ENCODE results near the gene RAB11B.
"Not testable (repeated sequence)": the region's sequence is repeated elsewhere in the genome, so short reads cannot be mapped to it uniquely, and the experiment has no call there.

Gene RAB11B

DNA sequence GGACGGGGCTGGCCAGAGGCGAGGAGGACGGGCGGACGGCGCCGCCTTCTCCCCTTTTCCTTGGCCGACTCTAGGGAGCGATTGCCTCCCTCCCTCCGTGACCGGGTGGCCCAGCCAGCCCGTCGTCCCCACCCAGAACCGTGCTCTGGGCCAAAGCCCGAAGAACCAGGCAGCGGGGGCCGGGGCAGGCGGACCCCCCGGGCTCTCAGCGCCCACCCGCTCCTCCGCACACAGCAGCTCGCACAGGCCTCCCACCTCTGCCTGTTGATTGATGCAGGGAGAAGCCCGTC, 13.6 kb downstream of the RAB11B start:
- TF ChIP-seq, protein P1, sequence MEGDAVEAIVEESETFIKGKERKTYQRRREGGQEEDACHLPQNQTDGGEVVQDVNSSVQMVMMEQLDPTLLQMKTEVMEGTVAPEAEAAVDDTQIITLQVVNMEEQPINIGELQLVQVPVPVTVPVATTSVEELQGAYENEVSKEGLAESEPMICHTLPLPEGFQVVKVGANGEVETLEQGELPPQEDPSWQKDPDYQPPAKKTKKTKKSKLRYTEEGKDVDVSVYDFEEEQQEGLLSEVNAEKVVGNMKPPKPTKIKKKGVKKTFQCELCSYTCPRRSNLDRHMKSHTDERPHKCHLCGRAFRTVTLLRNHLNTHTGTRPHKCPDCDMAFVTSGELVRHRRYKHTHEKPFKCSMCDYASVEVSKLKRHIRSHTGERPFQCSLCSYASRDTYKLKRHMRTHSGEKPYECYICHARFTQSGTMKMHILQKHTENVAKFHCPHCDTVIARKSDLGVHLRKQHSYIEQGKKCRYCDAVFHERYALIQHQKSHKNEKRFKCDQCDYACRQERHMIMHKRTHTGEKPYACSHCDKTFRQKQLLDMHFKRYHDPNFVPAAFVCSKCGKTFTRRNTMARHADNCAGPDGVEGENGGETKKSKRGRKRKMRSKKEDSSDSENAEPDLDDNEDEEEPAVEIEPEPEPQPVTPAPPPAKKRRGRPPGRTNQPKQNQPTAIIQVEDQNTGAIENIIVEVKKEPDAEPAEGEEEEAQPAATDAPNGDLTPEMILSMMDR (IDR thresholded peaks at IDR 0.05; ENCODE audit: low read depth, low read length), result no peak
- no peak overlapping the region for H3K4me3 ChIP-seq (ENCODE audit: low read depth, low read length)

DNA sequence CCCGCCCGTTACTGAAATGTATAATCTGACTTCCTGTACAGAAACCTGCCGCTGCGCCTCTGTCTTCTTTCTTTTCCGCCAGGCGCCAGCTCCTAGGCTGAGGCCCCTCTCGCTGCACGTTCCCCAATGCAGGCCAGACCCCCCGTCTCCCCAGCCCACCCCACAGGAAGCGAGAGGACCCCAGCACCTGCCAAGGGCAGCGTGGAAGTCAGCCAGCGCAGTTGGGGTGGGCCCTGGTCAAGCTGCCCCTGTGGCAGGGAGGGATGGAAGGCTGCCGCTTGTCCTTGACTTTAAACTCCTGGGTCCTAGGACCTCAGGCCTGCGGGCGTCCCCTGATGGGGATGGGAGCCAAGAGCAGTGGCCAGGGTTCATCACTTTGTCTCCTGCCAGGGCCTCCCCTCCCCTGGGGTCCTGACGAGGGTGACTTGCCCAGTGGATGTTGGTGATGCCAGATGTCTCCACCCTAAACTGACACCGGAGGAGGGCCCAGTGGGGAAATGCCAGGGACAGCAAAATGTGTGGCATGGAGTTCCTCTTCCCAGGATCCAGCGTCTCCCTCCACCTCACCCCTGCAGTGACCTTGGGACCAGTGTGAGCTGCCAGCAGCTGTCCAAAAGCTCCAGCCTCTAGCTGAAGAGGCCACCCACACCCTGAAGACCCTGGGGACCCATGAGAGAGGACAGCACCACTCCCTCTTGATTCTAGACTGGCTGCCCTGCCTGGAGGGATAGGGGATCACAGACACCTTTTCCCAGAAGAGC, 14.4 kb downstream of the RAB11B start:
- H3K4me3 ChIP-seq (ENCODE audit: low read depth, low read length), result no peak overlapping the region
- TF ChIP-seq, protein P1 (IDR thresholded peaks at IDR 0.05; ENCODE audit: low read depth, low read length), result no peak

DNA sequence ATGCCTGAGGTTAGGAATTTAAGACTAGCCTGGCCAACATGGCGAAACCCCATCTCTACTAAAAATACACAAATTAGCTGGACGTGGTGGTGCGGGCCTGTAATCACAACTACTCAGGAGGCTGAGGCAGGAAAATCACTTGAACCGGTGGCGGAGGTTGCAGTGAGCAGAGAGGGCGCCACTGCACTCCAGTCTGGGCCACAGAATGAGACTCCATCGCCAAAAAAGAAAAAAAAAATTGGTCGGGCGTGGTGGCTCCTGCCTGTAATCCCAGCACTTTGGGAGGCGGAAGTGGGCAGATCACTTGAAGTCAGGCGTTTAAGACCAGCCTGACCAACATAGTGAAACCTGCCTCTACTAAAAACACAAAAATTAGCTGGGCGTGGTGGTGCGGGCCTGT, 20.6 kb downstream of the RAB11B start:
- H3K4me3 ChIP-seq (ENCODE audit: low read depth, low read length), result not testable (repeated sequence)

DNA sequence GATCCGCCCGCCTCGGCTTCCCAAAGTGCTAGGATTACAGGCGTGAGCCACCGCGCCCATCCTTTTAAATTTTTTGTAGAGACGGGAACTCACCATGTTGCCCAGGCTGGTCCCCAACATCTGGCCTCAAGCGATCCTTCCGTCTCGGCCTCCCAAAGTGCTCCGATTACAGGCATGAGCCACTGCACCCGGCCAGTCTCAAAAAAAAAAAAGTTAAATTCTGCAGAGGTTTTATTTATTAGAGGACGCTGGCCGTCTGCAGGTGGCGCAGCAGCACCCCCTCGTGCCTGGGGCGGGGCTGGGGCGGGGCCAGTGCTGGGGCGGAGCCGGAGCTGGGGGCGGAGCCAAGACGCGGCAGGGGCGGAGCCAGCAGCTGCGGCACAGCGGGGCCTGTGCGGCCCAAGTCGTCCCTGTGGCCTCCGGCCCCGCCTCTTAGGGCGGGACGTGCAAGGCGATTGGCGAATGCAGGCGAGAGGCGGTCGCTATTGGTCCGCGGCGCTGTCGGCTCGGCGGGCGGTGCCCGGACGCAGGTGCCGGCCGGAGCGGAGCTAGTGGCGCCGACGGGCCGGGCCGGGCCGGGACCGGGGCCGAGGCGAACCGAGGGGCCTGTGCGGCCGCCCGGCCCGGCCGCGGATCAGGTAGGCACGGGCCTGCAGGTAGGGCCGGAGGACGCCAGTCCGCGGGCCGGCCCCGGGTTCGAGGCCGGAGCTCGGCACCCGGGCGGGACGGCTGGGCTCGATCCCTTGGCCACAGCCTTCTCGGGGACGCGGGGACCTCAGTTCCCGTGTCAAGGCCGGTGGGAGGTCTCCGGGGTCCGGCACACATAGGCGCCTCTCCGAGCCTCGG, 22.8 kb downstream of the RAB11B start, which contains the start of gene MARCHF2:
Gene MARCHF2, plus strand, starts transcription at position 523 of the 846 bp plus-strand sequence. CDS start 8,536 bp downstream, outside the sequence.
- H3K4me3 ChIP-seq (ENCODE audit: low read depth, low read length), result peak within 1 kb of the TSS; percentile 76
- TF ChIP-seq, protein P1 (IDR thresholded peaks at IDR 0.05; ENCODE audit: low read depth, low read length), result 0 out of 2 replicates have a peak, but pooled peaks have one; percentile 40

DNA sequence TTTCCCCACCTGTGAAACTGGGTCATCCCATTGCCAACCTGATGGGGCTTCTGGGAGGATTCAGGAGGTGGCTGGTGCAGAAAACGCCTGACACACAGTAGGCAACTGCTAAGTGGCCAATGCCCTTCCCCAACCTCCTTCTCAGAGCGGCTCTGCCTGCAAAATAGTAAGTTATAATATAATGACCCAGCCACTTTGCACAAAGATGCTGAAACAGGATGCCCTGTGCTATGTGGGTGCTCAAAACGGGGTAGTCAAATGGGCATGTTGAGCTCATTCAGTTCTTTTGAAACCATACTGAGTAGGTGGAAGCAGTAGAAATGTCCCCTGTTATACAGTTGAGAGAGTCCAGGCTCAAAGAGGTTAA, 23.5 kb downstream of the RAB11B start:
- peak overlapping the region; percentile 76 for H3K4me3 ChIP-seq (ENCODE audit: low read depth, low read length)
- TF ChIP-seq, protein P1 (IDR thresholded peaks at IDR 0.05; ENCODE audit: low read depth, low read length), result no peak

DNA sequence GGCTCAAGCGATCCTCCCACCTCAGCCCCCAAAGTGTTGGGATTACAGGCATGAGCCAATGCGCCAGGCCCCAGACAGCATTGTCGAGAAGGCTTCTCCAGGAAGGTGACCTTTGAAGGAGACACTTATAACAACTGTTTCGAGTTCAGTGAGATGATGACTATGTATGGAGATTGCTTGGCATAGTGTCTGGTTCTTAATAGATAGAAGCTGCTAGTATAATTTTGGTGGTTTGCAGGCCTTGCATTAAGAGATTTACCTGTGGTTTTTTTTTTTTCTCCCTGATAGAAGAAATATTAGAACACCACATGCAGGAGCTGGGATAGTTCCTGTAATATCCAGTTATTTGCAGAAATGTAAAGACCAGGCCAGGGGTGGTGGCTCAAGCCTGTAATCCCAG, 26.6 kb downstream of the RAB11B start:
- H3K4me3 ChIP-seq (ENCODE audit: low read depth, low read length), result no peak overlapping the region
- TF ChIP-seq, protein P1 (IDR thresholded peaks at IDR 0.05; ENCODE audit: low read depth, low read length), result no peak

DNA sequence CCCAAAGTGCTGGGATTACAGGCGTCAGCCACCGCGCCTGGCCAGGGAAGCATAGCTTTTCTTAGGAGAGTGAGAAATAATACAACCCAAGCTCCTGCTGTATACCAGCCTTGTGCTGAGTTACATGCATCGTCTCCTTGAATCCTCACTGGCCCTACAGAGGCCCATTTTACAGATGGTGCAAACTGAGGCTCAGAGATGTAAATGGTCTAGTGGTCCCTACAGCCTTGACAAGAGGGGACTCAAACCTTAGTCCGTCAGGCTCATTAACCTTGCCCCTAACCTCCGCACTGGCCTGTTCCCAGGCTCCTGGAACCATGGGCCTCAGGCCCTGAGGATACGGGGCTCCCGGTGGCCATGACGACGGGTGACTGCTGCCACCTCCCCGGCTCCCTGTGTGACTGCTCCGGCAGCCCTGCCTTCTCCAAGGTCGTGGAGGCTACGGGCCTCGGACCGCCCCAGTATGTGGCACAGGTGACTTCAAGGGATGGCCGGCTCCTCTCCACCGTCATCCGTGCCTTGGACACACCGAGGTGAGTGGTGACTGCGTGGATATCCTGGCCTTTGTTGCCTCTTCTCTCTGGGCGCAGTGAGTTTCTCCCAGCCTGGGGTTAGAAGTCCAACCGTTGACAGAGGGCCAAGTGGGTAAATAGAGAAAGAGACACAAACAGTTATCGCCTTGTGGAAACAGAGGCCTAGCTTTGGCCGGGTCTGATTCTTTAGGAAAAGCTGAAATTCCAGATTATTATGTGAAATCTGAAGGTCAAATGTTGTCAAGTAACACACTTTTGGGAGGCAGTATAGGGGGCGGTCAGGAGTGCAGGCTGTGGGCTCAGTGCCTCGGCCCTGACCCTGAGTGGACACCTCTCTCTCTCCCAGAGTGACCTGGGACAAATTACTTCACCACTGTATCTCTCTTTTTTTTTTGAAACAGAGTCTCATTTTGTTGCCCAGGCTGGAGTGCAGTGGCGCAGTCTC, 31.6 kb downstream of the RAB11B start:
- no peak overlapping the region for H3K4me3 ChIP-seq (ENCODE audit: low read depth, low read length)
- TF ChIP-seq, protein P1 (IDR thresholded peaks at IDR 0.05; ENCODE audit: low read depth, low read length), result no peak

Data from WI38 (cell line).